Measurements from ENCODE around the gene YIF1B. TPM values are rescaled to one million over a fixed set of nuclear protein-coding genes. Genes with fewer than 3 reads are reported as not detected.
A peak's percentile ranks its signal among the peaks of the same experiment; 100 is the strongest.

Gene YIF1B
- total and polyA plus RNA-seq, 2 donors (not counting 1 experiment from before 2014, with no cell fraction given), result 31.6 to 58.3 TPM

- intact Hi-C loops (cut with micrococcal nuclease), result no loop called here
Measured at GRCh38 chr19:38268539-38268938, 47.2 kb downstream of the YIF1B start.

More at GRCh38 chr19:38268539-38268938, 47.2 kb downstream of the YIF1B start:
- no peaks in the 10 kb centered on the region for H3K9me3 Mint-ChIP-seq (ENCODE audit: insufficient read depth)
- Histone ChIP-seq H3K79me2 (ENCODE audit: control insufficient read depth, insufficient read depth, low read length) (peaks cover 61% of the 10 kb centered on the region), H3K36me3 (replicated peaks in 1 of 2; ENCODE audit: control extremely low read depth in 1 of 2, control insufficient read depth in 1 of 2, extremely low read depth in 1 of 2, insufficient read depth in 2 of 2, low read length in 1 of 2) (no peaks in the 10 kb centered on the region), H2AFZ (ENCODE audit: insufficient read depth, low read depth, low read length, poor library complexity, severe bottlenecking) (no peak overlapping the region), H3K27me3 (replicated peaks in 1 of 4; ENCODE audit: control extremely low read depth in 1 of 4, control insufficient read depth in 3 of 4, insufficient read depth in 4 of 4, low read length in 3 of 4) (no peaks in the 10 kb centered on the region), H3K9me3 (ENCODE audit: control extremely low read depth in 1 of 3, control insufficient read depth in 2 of 3, insufficient read depth in 1 of 3, low read length in 2 of 3) (no peaks in the 10 kb centered on the region), H3K9ac (ENCODE audit: low read length) (no peak overlapping the region), H4K20me1 (ENCODE audit: control insufficient read depth, insufficient read depth, low read length, poor library complexity, severe bottlenecking) (peaks cover 12% of the 10 kb centered on the region), H3K4me1 (ENCODE audit: control insufficient read depth in 2 of 2, insufficient read depth in 2 of 2, low read length in 2 of 2) (peaks cover 14 to 18% of the 10 kb centered on the region in 2 donors), H3K27ac (ENCODE audit: low read length in 2 of 2) (no peak overlapping the region), H3K4me2 (replicated peaks; ENCODE audit: low read depth, low read length, poor library complexity, severe bottlenecking) (no peak overlapping the region), H3K4me3 (ENCODE audit: control extremely low read depth in 1 of 5, extremely low read depth in 1 of 5, insufficient read depth in 1 of 5, low read depth in 2 of 5, low read length in 4 of 5) (no peak overlapping the region)
- POLR2A ChIA-PET, result interaction anchor here (0.7 kb wide), 1 partner anchor 148 kb away, joined by 3 read pairs; no protein-coding TSS in a partner anchor
- TF ChIP-seq CTCF (IDR thresholded peaks at IDR 0.05) (no peak), EZH2 (IDR thresholded peaks at IDR 0.05; ENCODE audit: borderline replicate concordance, insufficient read depth, low read depth, low read length, poor library complexity, severe bottlenecking) (no peak)
- no peak for ATAC-seq (ENCODE audit: low read depth)
- no peak overlapping the region for H3K4me3 Mint-ChIP-seq
- 100% methylated on average over 1 of the region's 8 CpGs for WGBS (ENCODE audit: insufficient coverage)
- CTCF ChIA-PET, result interaction anchor here (0.5 to 0.7 kb wide), 2 partner anchors 9 to 87 kb away, joined by 3 to 4 read pairs; no protein-coding TSS in a partner anchor
- peak; percentile 37 for DNase-seq
- peaks cover 39% of the 10 kb centered on the region for H3K4me1 Mint-ChIP-seq
- peak overlapping the region; percentile 53 for H3K27ac Mint-ChIP-seq
- no peaks in the 10 kb centered on the region for H3K27me3 Mint-ChIP-seq

All from B cell (primary cell).